ENCODE results near the gene HAX1.
A peak's percentile ranks its signal among the peaks of the same experiment; 100 is the strongest.
"Not testable (repeated sequence)": the region's sequence is repeated elsewhere in the genome, so short reads cannot be mapped to it uniquely, and the experiment has no call there.

Gene HAX1

DNA sequence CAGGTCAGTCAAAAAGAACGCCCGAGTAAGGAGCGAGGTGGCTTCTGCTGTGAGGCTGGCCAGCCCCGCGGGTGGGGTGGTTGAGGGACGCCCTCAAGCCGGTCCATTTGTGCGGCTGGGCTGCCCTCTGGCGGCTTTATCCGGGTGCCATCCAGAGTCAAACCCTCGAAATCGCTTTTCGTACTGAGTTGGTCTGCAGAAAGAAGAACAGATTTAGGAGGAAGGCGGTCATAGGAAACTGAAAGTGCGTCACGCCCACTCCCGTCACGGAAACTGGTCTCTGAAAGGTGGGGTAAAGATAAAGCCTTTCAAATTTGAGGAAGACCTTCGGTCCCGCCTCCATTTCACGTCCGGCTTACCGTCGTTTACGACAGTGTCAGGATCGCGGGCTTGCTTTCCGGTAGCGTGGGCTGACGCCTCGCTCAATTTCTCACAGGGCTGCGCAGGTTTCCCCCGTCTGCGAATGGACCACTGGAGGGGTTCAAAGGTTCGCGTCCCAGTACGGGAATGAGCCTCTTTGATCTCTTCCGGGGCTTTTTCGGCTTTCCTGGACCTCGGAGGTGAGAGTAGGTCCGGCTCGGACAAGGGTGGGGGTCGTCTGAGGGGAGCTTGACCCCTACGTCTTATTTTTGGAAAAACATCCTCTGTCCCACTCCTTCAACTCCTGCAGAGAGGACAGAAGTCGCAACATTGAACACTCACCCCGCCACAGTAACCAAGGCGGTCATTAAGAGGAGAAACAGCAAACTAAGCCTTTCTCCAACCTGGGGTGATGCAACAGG, at the start of gene HAX1:
HAX1 (plus strand) TSS at position 413 of the 782 bp plus-strand sequence; CDS start at position 508, 95 bp downstream.
- DNase-seq (ENCODE audit: low read depth), result peak; percentile 91

DNA sequence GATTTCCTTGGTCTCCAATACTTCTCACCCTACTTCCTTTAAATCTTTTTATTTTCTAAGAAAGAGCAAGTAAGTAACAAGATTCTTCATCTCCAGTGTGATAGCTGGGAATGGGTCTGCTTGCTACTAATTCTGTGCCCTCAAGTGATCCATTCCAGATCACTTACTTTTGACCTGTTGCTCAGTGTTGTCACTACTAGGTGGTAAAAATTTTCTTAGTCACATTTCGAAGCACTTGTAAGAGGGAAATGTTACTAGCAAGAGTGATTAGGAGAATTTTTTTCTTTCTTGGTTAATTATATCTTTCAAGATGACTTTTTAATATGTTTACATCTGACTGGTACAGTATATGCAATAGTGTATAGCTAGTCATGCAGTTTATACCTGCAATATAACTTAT, 49.5 kb upstream of the HAX1 start:
- no peak for DNase-seq (ENCODE audit: low read depth)

DNA sequence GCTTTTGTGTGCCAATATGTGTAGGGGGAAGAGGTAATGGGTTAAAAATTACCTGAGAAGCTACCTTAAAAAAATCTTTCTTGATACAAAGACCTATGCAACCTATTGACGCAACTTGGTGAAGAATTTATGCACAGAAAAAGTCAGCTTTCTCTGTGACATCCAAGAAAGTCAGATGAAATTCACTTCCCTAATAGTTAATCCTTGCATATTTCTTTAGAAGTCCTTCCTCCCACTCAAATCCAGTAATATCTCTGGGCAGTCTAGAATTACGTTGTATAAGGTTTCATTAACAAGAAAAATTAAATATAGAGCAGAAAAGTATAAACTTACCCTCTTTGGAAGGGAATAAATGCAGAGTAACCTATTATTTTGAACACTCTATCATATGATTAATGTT, 48.8 kb upstream of the HAX1 start:
- DNase-seq (ENCODE audit: low read depth), result no peak

- no peak for DNase-seq (ENCODE audit: low read depth)
These were observed 47.1 kb upstream of the HAX1 start for GRCh38 chr1:154225370-154225769.

DNA sequence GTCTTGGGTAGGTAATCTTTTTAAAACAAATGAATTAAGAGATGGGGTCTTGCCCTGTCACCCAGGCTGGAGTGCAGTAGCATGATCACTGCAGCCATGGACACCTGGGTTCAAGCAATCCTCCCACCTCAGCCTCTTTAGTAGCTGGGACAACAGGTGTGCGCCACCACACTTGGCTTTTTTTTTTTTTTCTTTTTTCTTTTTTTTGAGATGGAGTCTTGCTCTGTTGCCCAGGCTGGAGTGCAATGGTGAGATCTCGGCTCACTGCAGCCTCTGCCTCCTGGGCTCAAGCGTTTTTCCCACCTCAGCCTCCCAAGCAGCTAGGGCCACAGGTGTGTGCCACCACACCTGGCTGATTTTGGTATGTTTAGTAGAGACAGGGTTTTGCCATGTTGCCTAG, 41.3 kb upstream of the HAX1 start:
- not testable (repeated sequence) for DNase-seq (ENCODE audit: low read depth)

- not testable (repeated sequence) for DNase-seq (ENCODE audit: low read depth)
These were observed 39.3 kb upstream of the HAX1 start for GRCh38 chr1:154233127-154233526.

- no peak for DNase-seq (ENCODE audit: low read depth)
These were observed 35.6 kb upstream of the HAX1 start for GRCh38 chr1:154236855-154237254.

DNA sequence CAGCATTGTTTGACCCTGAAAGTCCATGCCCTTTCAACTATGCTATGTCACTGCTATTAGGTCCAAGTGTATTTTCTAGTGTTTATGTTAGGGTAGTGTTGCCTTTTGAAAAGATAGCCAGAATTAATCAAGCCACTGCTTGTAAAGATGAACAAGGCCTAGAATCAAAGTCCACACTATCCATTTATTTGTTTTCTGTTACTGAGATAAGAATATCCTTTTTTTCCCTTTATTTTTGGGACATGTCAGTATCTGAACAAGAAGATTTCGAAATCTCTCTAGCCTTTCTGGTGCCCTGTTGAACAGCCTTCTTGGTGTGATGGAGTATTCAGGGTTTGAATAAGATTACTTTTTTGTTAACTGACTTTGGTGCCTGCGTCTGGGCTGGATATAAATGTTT, 35.0 kb upstream of the HAX1 start:
- DNase-seq (ENCODE audit: low read depth), result no peak

GRCh38 chr1:154237880-154238506, 34.4 kb upstream of the HAX1 start:
- no peak for DNase-seq (ENCODE audit: low read depth)

GRCh38 chr1:154239491-154239890, 32.9 kb upstream of the HAX1 start:
- no peak for DNase-seq (ENCODE audit: low read depth)

DNA sequence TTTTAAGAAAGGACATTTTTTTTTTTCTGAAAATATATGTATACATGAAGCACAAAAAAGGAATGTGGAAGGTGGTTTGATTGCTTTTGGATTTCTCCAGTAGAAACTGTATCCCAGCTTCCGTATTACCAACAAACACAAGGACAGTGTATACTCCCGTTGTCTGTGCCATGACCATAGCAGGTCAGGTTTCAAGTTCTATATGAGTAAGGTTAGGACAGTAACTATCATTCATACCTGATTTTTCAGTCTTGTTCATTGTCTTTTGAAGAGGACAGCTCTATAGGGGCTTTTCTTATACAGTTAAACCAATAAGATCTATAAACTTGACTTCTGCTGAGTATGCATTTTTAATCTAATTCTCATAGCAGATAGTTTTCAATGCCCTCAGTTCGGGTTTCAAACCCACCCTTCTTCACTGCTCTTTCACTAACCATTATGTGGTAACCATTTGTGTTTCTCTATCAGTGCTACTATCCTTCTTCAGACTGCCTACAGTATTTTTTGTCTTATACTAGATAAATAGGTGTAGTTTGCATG, 32.1 kb upstream of the HAX1 start:
- DNase-seq (ENCODE audit: low read depth), result no peak

GRCh38 chr1:154241703-154242351, 30.6 kb upstream of the HAX1 start:
- no peak for DNase-seq (ENCODE audit: low read depth)

GRCh38 chr1:154253671-154254070, 18.8 kb upstream of the HAX1 start:
- DNase-seq (ENCODE audit: low read depth), result no peak

- peak; percentile 14 for DNase-seq (ENCODE audit: low read depth)
These were observed 15.7 kb upstream of the HAX1 start for GRCh38 chr1:154256686-154257085.

- no peak for DNase-seq (ENCODE audit: low read depth)
These were observed 13.6 kb upstream of the HAX1 start for GRCh38 chr1:154258784-154259183.

DNA sequence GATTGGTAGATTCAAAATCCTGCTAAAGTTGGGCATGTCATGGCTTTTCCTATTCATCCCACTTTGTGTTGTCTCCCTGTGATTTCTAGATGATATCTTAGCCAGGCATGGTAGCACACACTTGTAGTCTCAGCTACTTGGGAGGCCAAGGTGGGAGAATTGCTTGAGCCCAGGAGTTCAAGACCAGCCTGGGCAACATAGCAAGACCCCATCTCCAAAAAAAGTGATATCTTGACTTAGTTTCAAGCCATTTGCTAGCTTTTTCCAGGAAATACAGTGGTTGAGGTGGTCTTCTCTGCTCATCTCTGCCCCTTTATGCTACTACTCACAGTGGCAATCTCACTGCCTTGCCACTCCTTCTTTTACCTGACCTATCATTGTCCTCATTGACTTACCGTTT, 12.3 kb upstream of the HAX1 start:
- DNase-seq (ENCODE audit: low read depth), result no peak

GRCh38 chr1:154263465-154264332, 8.7 kb upstream of the HAX1 start:
- DNase-seq (ENCODE audit: low read depth), result no peak

GRCh38 chr1:154264454-154264853, 8.0 kb upstream of the HAX1 start:
- no peak for DNase-seq (ENCODE audit: low read depth)

- no peak for DNase-seq (ENCODE audit: low read depth)
These were observed 6.8 kb upstream of the HAX1 start for GRCh38 chr1:154265586-154265985.

DNA sequence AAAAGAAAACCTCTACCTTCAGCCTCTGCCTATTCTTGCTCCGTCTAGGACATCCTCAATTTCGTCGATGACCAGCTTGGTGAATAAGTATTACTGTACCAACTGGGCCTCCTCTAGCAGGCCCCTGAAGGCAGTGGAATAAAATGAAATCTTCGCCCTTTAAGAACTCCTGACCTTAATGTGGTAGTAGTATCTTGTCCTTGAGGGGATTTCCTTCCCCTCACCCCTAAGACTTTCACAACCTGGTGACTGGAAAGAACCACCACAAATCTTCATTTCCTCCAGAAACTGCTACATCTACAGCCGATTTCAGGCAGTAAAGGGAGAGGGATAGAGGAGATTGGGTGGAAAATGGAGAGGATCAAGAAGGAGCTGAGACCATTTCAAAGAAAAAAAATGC, 1.6 kb upstream of the HAX1 start:
- DNase-seq (ENCODE audit: low read depth), result no peak

DNA sequence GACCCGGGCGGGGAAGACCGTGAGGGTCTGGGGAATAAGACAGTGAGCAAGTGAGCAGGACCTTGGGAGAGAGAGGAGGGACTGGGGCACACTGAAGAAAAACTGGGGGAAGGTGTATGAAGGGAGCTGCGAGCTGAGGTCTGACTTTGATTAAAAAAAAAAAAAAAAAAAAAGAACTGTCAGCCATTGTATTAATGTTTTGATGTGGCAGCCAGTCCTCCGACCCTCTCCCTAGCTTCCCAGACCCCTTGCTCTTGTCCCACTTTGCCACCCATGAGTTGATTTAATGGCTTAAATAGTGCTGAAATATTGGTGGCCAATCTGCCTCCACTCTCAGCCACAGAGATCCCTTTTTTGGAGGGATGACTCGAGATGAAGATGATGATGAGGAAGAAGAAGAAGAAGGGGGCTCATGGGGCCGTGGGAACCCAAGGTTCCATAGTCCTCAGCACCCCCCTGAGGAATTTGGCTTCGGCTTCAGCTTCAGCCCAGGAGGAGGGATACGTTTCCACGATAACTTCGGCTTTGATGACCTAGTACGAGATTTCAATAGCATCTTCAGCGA, 652 bp downstream of the HAX1 start:
- DNase-seq (ENCODE audit: low read depth), result no peak

DNA sequence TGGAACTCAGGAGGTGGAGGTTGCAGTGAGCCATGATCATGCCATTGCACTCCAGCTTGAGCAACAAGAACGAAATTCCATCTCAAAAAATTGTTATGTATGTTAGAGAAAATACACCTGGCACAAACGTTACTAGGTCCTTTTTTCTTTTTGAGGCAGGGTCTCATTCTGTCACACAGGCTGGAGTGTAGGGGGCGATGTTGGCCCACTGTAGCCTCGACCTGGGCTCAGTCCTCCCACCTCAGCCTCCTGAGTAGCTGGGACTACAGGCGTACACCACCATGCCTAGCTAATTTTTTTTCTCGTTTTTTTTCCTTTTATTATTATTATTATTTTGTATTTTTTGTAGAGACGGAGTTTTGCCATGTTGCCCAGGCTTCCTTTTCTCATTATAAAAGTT, 4.4 kb downstream of the HAX1 start:
- no peak for DNase-seq (ENCODE audit: low read depth)
